ENCODE data around the gene ODAD3.

The ODAD3 gene

GRCh38 chr19:11378319-11379189 is 56.4 kb downstream of the ODAD3 start:
- H3K4me3 ChIP-seq (ENCODE audit: low read depth, low read length): no peak overlapping the region

- H3K4me3 ChIP-seq (ENCODE audit: low read depth, low read length): no peak overlapping the region
Measured at GRCh38 chr19:11377756-11378155, 57.2 kb downstream of the ODAD3 start.

- no peak overlapping the region for H3K4me3 ChIP-seq (ENCODE audit: low read depth, low read length)
Measured at GRCh38 chr19:11377237-11377636, 57.7 kb downstream of the ODAD3 start.

- H3K4me3 ChIP-seq (ENCODE audit: low read depth, low read length): peak overlapping the region; percentile 87
Measured at GRCh38 chr19:11375143-11375948, 59.6 kb downstream of the ODAD3 start.

- H3K4me3 ChIP-seq (ENCODE audit: low read depth, low read length): peak within 1 kb of the TSS; percentile 87
Measured at GRCh38 chr19:11374433-11375142, 60.3 kb downstream of the ODAD3 start, which contains the start of gene SWSAP1. Gene SWSAP1, plus strand, starts transcription at chr19:11374666. Its CDS starts 15 bp downstream, at chr19:11374681.

GRCh38 chr19:11373885-11374432 is 61.0 kb downstream of the ODAD3 start:
- H3K4me3 ChIP-seq (ENCODE audit: low read depth, low read length): peak overlapping the region; percentile 87

- H3K4me3 ChIP-seq (ENCODE audit: low read depth, low read length): no peak overlapping the region
Measured at GRCh38 chr19:11373166-11373884, 61.6 kb downstream of the ODAD3 start.

GRCh38 chr19:11370744-11371143 is 64.2 kb downstream of the ODAD3 start:
- H3K4me3 ChIP-seq (ENCODE audit: low read depth, low read length): no peak overlapping the region

Data from iPS-11a (cell line).